ENCODE data around the gene MACROD2.

- TF ChIP-seq POLR2A (IDR thresholded peaks at IDR 0.05): no peak
- TF ChIP-seq, protein P1, sequence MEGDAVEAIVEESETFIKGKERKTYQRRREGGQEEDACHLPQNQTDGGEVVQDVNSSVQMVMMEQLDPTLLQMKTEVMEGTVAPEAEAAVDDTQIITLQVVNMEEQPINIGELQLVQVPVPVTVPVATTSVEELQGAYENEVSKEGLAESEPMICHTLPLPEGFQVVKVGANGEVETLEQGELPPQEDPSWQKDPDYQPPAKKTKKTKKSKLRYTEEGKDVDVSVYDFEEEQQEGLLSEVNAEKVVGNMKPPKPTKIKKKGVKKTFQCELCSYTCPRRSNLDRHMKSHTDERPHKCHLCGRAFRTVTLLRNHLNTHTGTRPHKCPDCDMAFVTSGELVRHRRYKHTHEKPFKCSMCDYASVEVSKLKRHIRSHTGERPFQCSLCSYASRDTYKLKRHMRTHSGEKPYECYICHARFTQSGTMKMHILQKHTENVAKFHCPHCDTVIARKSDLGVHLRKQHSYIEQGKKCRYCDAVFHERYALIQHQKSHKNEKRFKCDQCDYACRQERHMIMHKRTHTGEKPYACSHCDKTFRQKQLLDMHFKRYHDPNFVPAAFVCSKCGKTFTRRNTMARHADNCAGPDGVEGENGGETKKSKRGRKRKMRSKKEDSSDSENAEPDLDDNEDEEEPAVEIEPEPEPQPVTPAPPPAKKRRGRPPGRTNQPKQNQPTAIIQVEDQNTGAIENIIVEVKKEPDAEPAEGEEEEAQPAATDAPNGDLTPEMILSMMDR (IDR thresholded peaks at IDR 0.05): no peak
Measured at GRCh38 chr20:15107931-15108330, 1112.6 kb downstream of the MACROD2 start.

Data from uterus (tissue), 2 donors.